Measurements from ENCODE around the gene HOXD13.

Gene HOXD13

DNA sequence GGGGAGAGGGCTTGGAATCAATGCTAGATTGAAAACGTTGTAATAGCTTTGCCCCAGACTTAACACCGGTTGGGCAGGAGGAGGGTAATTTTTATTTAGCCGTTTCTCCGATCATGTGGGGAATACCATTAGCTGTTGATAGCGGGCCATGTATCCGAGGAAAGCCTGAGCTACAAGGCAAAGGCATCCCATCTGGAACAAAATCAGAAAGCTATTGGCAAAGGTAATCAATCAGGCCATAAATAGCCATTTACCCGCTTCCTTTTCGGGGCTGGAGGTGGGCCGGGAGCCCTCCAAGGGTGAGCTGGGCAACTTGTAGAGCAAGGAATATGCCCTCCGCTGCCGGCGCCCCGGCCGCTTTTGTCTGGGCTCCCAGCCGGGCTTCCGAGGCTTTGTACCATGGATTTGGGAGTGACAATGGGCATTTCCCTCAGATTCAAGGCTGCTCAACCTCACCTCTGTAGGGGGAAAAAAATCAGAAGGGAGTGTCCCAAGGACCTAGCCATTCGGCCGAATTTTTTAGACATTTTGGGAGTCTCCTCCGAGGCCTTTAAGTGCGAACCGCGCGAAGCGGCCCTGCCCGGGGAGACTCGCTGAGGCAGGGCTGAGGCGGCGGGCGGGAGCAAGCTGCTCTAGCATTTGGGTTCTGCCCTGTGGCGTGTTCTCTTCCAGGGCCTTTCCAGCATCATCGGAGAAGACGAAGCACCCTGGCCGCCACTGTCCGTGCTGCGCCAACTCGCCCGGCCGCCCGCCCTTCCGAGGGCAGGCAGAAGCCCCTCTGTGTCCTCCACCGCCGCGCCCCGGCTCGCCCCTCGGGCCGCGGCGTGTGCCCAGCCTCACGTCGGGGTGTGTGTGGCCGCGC lies 28.9 kb downstream of the HOXD13 start:
- no peak for DNase-seq (ENCODE audit: low spot score)

DNA sequence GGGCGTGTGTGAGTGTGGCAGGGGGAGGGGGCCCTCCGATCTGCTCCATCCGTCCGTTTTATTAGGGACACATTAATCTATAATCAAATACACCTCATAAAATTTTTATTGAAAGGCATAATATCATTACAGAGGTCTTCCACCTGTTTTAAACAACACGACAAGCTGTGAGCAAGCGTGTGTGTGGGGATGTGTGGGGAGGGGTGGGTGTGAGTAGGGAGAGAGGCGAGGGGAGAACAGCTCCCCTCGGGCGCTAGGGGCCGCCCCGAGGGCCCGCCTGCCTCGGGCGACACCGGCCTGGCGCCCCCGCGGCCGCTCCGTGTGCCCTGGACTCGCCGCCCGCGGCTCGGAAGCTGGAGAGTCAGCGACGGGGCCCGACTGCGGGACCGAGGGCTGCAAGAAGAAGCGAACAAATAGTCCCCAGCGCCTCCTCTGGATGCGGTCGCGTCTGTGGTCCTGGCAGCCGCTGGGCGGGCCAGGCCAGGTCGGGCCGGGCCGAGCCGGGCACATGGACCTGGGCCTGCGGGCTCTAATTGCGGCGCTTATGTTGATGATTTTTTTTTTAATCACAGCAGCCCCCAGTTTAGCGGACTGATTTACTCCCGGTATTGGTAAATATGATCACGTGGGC lies 29.6 kb downstream of the HOXD13 start:
- DNase-seq (ENCODE audit: low spot score): no peak

DNA sequence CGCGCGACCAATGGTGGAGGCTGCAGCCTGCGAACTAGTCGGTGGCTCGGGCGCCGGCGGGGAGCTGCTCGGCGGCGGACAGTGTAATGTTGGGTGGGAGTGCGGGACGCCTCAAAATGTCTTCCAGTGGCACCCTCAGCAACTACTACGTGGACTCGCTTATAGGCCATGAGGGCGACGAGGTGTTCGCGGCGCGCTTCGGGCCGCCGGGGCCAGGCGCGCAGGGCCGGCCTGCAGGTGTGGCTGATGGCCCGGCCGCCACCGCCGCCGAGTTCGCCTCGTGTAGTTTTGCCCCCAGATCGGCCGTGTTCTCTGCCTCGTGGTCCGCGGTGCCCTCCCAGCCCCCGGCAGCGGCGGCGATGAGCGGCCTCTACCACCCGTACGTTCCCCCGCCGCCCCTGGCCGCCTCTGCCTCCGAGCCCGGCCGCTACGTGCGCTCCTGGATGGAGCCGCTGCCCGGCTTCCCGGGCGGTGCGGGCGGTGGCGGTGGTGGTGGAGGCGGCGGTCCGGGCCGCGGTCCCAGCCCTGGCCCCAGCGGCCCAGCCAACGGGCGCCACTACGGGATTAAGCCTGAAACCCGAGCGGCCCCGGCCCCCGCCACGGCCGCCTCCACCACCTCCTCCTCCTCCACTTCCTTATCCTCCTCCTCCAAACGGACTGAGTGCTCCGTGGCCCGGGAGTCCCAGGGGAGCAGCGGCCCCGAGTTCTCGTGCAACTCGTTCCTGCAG lies 30.3 kb downstream of the HOXD13 start, which contains the start of gene HOXD9:
TSS of gene HOXD9 (plus strand) at position 37 of the 728 bp plus-strand sequence. CDS start at position 87, 50 bp downstream.
- DNase-seq (ENCODE audit: low spot score): no peak

- no peak for DNase-seq (ENCODE audit: low spot score)
Observed at GRCh38 chr2:176123411-176124109, 31.0 kb downstream of the HOXD13 start.

DNA sequence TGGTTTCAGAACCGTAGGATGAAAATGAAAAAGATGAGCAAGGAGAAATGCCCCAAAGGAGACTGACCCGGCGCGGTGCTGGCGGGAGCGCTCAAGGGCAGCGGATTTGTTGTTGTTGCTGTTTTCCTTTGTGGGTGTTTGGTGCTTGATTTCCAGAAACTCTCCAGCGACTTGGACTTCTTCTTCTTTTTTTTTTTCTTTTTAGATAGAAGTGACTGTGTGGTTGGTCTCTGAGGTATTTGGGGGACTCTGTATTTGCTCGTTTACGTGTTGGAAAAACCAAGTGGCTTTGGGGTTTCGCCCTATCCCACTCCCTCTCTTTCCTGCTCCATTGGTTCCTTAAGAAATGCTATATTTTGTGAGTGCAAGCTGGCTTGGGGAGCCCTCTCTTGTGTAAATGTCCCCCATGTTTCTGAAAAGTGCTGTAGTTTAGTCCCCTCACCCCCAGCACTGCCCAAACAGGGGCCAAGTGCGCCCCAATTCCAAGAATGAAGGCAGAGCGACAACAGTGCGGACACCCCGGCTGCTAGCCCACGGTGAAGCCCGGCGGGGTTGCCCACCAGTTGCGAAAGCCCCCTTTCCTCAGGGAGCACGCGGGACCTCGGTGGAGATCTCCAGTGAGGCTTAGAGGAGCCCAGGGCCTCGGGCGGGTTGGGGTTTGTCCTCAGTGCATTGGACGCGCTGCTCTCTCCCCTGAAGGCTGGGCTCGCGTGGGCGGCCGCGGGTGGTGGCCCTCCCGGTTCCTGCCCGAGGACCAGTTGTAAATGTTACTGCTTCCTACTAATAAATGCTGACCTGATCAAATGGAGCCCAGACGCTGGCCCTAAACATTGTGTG lies 31.8 kb downstream of the HOXD13 start:
- DNase-seq (ENCODE audit: low spot score): no peak

GRCh38 chr2:176124947-176125771 lies 32.6 kb downstream of the HOXD13 start:
- DNase-seq (ENCODE audit: low spot score): no peak

DNA sequence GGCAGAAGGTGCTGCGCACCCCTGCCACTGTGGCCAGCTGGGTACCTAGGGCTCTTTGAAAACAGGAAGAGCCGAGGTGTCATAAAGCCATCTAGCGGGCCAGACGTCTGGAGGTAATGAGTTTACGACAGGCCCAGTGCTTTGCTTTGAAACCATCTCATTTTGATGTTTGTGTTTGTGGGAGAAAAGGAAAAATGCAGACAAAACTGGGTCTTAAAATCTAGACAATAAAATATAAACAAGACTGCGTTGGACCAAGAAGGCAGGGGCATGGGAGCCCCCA lies 33.2 kb downstream of the HOXD13 start:
- no peak for DNase-seq (ENCODE audit: low spot score)

- no peak for DNase-seq (ENCODE audit: low spot score)
Observed at GRCh38 chr2:176126929-176127773, 34.6 kb downstream of the HOXD13 start.

- DNase-seq (ENCODE audit: low spot score): no peak
Observed at GRCh38 chr2:176127774-176128072, 35.2 kb downstream of the HOXD13 start.

GRCh38 chr2:176128172-176128981 lies 35.9 kb downstream of the HOXD13 start:
- DNase-seq (ENCODE audit: low spot score): no peak

DNA sequence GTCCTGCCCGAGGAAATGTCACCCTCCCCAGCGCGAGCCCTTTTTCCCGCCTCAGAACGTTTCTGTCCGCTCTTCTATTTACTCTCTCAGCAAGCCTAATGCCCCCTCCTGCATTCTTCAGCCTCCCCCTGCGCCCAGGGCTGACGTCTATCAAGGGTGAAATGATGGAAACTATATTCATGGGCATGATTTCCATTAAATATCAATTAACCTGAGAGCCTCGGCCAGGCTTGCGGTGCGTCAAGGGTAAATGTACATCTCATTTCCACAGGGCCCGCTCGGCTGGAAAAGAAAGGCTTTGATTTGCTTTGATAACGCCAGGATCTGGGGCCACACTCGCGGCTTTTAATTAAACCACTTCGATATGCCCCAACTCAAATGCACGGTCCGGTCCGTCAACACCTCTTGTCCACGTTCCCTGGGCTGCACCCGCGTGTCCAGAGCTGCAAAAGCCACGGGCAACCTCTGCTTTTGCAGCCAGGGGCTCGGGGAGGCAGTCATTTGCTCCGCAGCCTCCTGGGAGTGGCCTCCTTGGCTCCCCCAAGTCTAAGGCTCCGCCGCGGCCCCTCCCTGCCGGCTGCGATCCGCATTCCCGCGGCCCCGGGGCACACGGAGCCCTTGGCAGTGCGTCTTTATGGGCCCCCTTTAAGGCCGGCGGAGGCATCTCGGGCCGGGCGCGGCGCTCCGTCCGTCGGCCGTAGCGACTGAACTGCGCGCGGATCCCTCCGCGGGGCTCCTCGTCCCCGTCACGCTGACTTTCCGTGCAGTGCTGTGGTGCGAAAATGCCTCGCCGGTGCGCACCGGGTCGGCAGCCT lies 36.7 kb downstream of the HOXD13 start, which contains the start of gene HOXD8:
TSS of gene HOXD8 (plus strand) at position 724 of the 815 bp plus-strand sequence. CDS start 662 bp downstream, outside the sequence.
- DNase-seq (ENCODE audit: low spot score): no peak

DNA sequence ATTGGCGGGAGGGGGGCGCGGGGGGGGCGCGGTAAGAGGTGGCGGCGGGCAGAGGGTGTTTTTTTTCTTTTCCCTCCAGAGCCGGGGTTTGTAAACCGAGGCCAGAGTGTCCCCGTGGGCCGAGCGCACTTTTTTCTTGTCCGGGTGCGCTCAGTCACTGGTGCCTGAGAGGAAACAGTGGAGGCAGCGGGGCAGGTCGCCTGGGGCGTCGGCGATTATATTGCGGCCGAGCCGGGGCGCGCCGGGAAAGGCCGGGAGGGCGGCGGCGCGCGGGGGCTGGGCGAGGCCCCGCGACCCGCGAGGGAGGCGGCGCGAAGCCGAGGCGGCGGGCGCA lies 37.3 kb downstream of the HOXD13 start:
- no peak for DNase-seq (ENCODE audit: low spot score)

- no peak for DNase-seq (ENCODE audit: low spot score)
Observed at GRCh38 chr2:176130147-176130956, 37.8 kb downstream of the HOXD13 start.

- no peak for DNase-seq (ENCODE audit: low spot score)
Observed at GRCh38 chr2:176130957-176131847, 38.7 kb downstream of the HOXD13 start.

DNA sequence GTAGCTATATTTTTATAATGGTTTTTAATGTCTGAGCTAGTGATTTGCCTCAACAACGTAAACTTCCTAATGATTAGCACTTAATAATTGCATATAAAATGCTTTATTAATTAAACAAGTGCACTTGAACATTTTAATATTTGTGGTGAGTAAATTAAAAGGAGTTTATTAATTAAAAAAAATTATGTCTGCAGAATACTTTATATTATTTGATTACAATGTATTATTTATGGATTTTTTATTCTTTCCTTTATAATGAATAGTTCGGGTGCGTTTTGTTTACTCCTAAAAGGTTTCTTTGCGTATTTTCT lies 39.3 kb downstream of the HOXD13 start:
- no peak for DNase-seq (ENCODE audit: low spot score)
